GM12864 (cell line): ENCODE data around the gene CARS2.
A peak's percentile ranks its signal among the peaks of the same experiment; 100 is the strongest.

Experiments used
- DNase-seq: peaks from one replicate; pipeline ENCODE4 v3.0.0-alpha.2; 2011; ENCODE audit warnings: low read depth
- H3K4me3 ChIP-seq: 2 replicates; pipeline ENCODE4 v1.5.1; 2011; ENCODE audit warnings: mild to moderate bottlenecking, low read depth, low read length, control low read depth
- CTCF ChIP-seq: IDR thresholded peaks from 2 replicates; pipeline ENCODE4 v1.5.1; 2011; ENCODE audit warnings: low read depth, mild to moderate bottlenecking, moderate library complexity, low read length, control low read depth, inconsistent platforms; ENCODE audit errors: missing control alignments

CARS2 gene

GRCh38 chr13:110605132-110605531 lies 100.8 kb downstream of the CARS2 start:
- TF ChIP-seq CTCF = no peak
- no peak for DNase-seq
- H3K4me3 ChIP-seq = no peak overlapping the region

GRCh38 chr13:110600980-110601379 lies 104.9 kb downstream of the CARS2 start:
- TF ChIP-seq CTCF = no peak
- no peak overlapping the region for H3K4me3 ChIP-seq
- no peak for DNase-seq

- H3K4me3 ChIP-seq = no peak overlapping the region
- TF ChIP-seq CTCF = no peak
Measured at GRCh38 chr13:110600261-110600819, 105.6 kb downstream of the CARS2 start.

GRCh38 chr13:110597041-110597689 lies 108.8 kb downstream of the CARS2 start:
- no peak overlapping the region for H3K4me3 ChIP-seq
- DNase-seq = no peak
- no peak for TF ChIP-seq CTCF

More at GRCh38 chr13:110600261-110600819, 105.6 kb downstream of the CARS2 start:
- no peak for DNase-seq

- H3K4me3 ChIP-seq = no peak overlapping the region
- peak; percentile 40 for DNase-seq
- peak; percentile 59 for TF ChIP-seq CTCF
Measured at GRCh38 chr13:110593430-110594130, 112.3 kb downstream of the CARS2 start.

GRCh38 chr13:110592665-110593064 lies 113.3 kb downstream of the CARS2 start:
- no peak for TF ChIP-seq CTCF
- H3K4me3 ChIP-seq = no peak overlapping the region
- no peak for DNase-seq
